HepG2 (cell line): Measurements from ENCODE around the gene LUM.

Experiments used
- EP300 ChIP-seq, 3 experiments: sonication (generic) in 1 of 3; formaldehyde crosslinking in 1 of 3; IDR thresholded peaks; 2 replicates each; pipeline versions ENCODE4 v1.5.1 to v1.6.1; 2011 to 2020; ENCODE audit warnings: low read depth in 2 of 3, low read length in 2 of 3, borderline replicate concordance in 1 of 3, improper control_type of control experiment in 1 of 3, mild to moderate bottlenecking in 1 of 3, missing genetic modification reagents in 1 of 3, moderate library complexity in 1 of 3
- HCFC1 ChIP-seq: fragments of 150-350 bp; IDR thresholded peaks from 2 replicates; pipeline ENCODE4 v1.6.1; 2014; ENCODE audit warnings: low read depth, low read length
- HNF4G ChIP-seq, 2 experiments: sonication (generic) in 1 of 2; formaldehyde crosslinking in 1 of 2; IDR thresholded peaks; 2 replicates each; pipeline versions ENCODE4 v1.4.0 to v1.6.1; 2011 to 2020; ENCODE audit warnings: borderline replicate concordance in 2 of 2, low read depth in 2 of 2, mild to moderate bottlenecking in 2 of 2, low read length in 1 of 2, missing genetic modification reagents in 1 of 2, moderate library complexity in 1 of 2
- KLF6 ChIP-seq: IDR thresholded peaks from 2 replicates; pipeline ENCODE4 v1.8.0; 2016; ENCODE audit warnings: missing biosample characterization, missing genetic modification reagents
- MEIS2 ChIP-seq: sonication (generic); formaldehyde crosslinking; IDR thresholded peaks from 2 replicates; pipeline ENCODE4 v1.9.0; 2021; ENCODE audit warnings: mild to moderate bottlenecking, missing genetic modification reagents
- MIXL1 ChIP-seq: IDR thresholded peaks from 2 replicates; pipeline ENCODE4 v1.6.1; 2016
- NFE2 ChIP-seq: sonication (generic); formaldehyde crosslinking; IDR thresholded peaks from 2 replicates; pipeline ENCODE4 v1.4.0; 2020; ENCODE audit warnings: missing genetic modification reagents
- POLR2AphosphoS2 ChIP-seq: IDR thresholded peaks from 2 replicates; pipeline ENCODE4 v1.6.1; 2011; ENCODE audit warnings: low read depth, low read length, improper control_type of control experiment
- USF2 ChIP-seq, 2 experiments: sonication (generic) in 1 of 2; formaldehyde crosslinking in 1 of 2; IDR thresholded peaks; 2 replicates each; pipeline versions ENCODE4 v1.5.1 to v1.6.1; 2011 to 2020; ENCODE audit warnings: borderline replicate concordance in 1 of 2, low read depth in 1 of 2, low read length in 1 of 2, mild to moderate bottlenecking in 1 of 2, missing genetic modification reagents in 1 of 2, moderate library complexity in 1 of 2
- ZBED4 ChIP-seq: sonication (generic); formaldehyde crosslinking; IDR thresholded peaks from 2 replicates; pipeline ENCODE4 v1.4.0; 2020; ENCODE audit warnings: missing genetic modification reagents, borderline replicate concordance
- ZNF343 ChIP-seq: sonication (generic); formaldehyde crosslinking; IDR thresholded peaks from 2 replicates; pipeline ENCODE4 v1.4.0; 2020; ENCODE audit warnings: mild to moderate bottlenecking, missing genetic modification reagents
- ZNF776 ChIP-seq: sonication (generic); formaldehyde crosslinking; IDR thresholded peaks from 2 replicates; pipeline ENCODE4 v1.4.0; 2020; ENCODE audit warnings: mild to moderate bottlenecking, missing genetic modification reagents

- TF ChIP-seq USF2 (IDR thresholded peaks at IDR 0.05; ENCODE audit: low read depth, low read length) = no peak
- TF ChIP-seq USF2 (CRISPR knock-in tag; IDR thresholded peaks at IDR 0.05; ENCODE audit: borderline replicate concordance) = no peak
- no peak for TF ChIP-seq ZNF776 (CRISPR knock-in tag)
- no peak for TF ChIP-seq ZBED4 (CRISPR knock-in tag)
- no peak for TF ChIP-seq EP300 (IDR thresholded peaks at IDR 0.05; ENCODE audit: low read depth in 2 of 2, low read length in 2 of 2)
- no peak for TF ChIP-seq EP300 (CRISPR knock-in tag; IDR thresholded peaks at IDR 0.05; ENCODE audit: borderline replicate concordance)
- no peak for TF ChIP-seq KLF6 (CRISPR knock-in tag)
- TF ChIP-seq NFE2 (CRISPR knock-in tag) = no peak
- TF ChIP-seq MEIS2 (CRISPR knock-in tag) = no peak
- TF ChIP-seq HNF4G (IDR thresholded peaks at IDR 0.05; ENCODE audit: borderline replicate concordance, low read depth, low read length) = no peak
- no peak for TF ChIP-seq HNF4G (CRISPR knock-in tag; IDR thresholded peaks at IDR 0.05; ENCODE audit: borderline replicate concordance, low read depth)
- no peak for TF ChIP-seq MIXL1 (CRISPR knock-in tag)
- no peak for TF ChIP-seq POLR2AphosphoS2
- no peak for TF ChIP-seq HCFC1
- TF ChIP-seq ZNF343 (CRISPR knock-in tag) = no peak
Observed at GRCh38 chr12:91098941-91099340, 12.4 kb downstream of the LUM start.
